Measurements from ENCODE around the gene ZNF107.
A peak's percentile ranks its signal among the peaks of the same experiment; 100 is the strongest.

ZNF107 gene

DNA sequence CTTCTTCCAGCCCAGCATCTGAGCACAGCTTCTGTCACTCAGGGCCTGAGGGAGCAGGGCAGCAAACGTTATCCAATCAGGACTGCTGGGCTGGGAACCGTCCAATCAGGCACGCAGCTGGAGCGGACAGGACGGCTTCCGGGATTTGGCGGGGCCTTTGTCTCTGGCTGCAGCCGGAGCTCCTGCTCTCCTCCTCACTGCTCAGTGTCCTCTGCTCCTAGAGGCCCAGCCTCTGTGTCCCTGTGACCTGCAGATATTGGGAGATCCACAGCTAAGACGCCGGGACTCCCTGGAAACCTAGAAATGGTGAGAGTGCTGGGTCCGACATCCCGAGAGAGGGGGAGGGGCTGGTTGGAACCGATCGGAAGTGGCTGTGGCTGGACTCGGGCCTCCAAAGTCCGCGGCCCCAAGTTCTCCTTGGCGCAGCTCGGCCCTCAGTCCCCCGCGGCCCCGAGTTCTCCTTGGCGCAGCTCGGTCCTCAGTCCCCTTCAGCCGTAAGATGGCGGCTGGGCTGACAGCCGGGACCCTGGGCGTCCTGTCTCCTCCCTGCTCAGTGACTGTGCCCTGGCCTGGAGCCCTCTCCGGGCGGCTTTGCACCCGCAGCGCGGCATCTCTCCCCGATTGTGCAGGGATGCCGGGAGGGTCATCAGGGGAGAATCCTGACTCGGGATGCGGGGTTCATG, at the start of gene ZNF107:
Gene ZNF107, plus strand, starts transcription at position 154 of the 683 bp plus-strand sequence. Its CDS starts 150 bp downstream, at position 304.
- peak; percentile 78 for DNase-seq

DNA sequence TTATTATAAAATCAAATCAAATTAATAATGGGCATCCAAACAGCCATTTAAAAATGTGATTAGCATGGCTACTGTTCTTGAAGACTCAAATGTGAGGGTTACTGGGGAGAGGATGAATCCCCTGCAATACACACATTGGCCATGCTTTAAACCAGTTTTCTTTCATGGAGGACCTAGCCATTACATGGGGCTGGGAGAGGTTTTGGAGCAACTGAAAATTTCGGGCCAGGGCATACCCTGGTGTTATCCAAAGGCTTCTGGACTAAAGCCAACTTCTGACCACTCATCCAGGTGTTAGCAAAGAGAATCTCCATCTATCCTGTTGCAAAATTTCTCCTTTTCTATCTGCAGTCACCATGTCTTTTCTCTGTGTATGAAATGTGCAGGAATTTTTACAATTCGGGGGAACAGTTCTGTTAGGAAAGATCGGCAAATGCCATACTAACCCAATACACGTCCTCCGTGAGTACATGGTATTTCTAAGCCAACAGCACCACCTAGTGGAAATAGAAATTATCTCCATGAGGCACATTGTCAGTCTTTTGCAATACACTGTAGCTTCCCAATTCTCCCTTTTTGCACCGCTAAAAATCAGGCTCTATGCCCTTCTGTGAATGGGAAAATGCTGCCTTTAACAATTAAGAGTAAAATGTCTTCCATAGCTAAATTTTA, 47.0 kb upstream of the ZNF107 start:
- peak; percentile 5 for DNase-seq

DNA sequence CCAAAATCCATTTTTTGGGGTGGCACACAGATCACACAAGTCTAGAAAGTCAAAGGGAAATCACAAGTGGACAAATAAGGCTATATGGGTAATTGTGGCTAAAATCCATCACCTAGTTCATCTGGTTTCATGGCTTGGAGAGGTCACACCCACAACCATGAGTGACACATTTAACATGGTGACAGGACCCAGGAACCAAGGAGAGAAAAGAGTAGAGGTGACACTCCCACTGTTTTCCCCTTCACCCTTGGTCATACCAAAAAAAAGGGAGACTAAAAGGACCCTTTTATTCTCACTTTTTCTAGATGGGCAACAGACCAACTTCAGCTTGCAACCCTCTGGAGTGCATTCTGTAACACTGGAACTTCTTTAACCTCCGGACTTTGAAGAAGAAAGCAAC, 46.2 kb upstream of the ZNF107 start:
- DNase-seq: no peak

DNA sequence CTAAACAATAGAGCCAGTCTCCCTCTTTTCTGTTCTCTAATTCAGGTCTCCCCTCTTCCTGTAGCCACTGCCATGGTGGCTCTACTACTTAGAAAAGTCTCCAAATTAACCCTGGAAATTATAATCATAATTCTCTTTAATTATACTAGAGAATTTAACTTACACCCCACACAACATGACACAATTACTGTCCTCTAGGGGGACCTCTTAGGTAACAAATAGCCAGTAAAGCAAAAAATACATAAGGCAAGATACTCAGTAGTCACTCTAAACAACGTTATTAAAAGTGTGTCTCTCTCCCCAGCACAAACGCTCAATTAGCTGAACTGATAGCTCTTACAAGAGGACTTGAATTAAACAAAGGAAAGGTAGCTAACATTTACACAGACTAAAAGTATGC, 44.3 kb upstream of the ZNF107 start:
- no peak for DNase-seq

DNA sequence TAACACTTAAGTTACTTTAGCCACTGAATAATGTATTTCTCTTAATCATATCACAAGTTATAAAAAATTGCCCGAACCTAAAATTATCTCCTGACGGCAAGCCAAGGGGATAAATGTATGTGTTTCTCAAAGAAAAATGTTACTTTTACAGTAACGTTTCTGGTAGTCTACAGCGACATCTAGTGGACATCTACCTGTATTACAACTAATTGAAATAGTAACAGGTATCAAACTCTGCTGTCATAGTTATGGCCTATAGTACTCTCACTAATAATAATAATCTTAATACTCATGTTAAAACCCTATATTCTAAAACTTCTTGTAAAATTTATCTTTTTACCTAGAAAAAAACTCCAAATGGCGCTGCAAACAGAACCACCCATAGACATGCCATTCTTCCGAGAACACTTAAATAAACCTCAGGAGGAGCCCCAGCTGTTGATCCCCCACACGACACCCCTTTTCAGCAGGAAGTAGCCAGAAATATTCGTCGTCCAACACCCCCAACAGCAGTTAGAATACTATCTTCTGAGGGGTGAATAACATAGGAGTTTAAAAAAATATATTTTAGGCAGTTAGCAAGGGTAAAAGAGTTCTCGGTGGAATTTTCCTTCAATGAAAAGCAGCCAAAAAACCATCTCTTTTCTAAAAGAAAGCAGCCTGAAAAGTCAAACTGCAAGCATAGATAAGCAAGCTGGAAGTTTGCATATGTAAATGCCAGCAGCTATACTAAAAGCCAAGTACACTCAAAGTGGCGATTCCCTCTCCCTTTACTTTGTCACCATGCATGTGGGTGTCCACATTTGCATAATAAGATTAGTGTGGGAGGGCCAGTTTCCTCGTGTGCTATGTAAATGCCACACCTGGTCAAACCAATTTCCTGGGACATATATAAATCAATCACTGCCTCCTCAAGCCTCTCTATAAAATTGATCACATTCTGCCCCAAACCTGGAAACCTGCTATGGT, 40.5 kb upstream of the ZNF107 start:
- no peak for DNase-seq

DNA sequence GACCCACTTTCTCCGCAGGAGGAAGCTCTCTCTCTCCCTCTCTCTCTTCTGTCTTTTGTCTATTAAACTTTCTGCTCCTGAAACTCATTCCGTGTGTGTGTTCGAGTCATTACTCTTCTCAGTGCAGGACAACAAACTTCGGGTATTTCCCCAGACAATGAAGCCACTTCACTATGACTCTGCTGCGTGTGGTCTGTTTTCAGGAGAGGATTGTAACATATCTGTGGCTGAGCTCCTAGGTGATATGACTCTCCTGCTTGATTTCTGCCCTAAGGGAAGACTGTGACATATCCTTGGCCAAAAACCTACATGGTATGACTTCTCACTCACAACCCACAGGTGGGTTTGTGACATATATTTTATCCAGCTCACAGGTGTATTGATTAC, 39.9 kb upstream of the ZNF107 start:
- DNase-seq: no peak

DNA sequence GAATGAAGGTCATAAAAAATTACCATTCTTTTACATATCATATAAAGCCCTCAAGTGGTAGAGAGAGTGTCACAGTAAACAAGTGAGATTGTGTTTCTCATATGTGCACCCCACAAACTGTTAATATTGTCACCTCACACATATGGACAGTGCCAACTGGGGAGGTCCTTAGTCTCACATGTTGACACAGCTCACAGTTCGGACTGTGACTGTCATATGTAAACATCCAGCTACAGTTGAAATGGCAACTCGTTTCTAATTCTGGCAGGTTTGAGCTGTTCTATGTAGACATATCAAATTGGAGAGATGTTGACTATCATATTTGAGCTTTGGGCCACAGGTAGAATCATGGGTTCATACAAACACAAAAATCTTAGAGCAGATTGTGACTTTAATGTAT, 39.4 kb upstream of the ZNF107 start:
- DNase-seq: no peak

DNA sequence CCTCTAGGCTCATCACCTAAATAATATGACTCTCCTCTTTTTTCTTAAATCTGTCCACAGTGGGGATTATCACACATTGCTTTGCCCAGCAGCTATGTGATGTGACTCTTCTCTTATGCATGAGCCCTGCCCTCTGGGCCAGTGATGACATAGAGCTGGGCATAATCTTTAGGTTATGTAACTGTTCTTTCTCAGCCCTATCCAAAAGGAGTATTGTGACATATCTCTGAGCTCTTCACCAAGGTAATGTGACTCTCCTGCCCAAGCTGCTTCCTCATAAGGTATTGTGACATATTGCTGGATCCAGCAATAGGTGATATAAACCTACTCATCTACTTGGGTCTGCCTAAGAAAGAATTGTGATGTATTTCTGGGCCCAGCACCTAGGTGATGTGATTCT, 37.7 kb upstream of the ZNF107 start:
- DNase-seq: no peak

DNA sequence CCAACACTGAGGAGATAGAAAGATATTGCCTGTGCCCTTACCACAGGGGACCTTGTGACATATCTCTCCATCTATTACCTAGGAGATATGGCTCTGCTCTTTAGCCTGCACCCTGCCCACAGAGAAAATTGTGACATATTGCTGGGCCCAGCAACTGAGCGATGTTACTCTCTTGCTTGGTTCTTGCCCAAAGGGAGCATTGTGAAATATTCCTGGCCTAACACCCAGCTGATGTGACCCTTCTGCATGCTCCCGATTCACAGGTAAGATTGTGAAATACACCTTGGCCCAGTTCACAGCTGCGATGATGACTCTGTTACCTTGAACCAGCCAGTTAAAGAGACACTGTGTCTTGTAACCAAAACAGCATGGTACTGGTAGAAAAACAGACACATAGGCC, 37.2 kb upstream of the ZNF107 start:
- no peak for DNase-seq

DNA sequence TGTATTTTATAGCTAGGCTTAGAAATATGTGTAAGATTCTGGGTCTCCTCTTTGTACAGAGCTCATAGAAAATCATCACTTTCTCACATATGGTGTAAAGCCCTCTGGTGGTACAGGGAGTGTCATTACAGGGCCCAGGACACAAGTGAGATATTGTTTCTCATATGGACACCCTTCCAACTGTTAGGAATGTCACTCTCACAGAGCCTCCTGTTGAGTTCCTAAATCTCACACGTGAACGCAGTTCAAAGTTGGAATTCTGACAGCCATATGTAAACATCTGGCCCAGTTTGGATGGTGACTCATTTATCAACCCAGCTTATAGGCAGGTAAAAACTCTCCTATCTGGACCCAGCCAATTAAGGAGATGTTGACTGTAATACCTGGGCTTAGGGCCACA, 35.4 kb upstream of the ZNF107 start:
- DNase-seq: no peak

DNA sequence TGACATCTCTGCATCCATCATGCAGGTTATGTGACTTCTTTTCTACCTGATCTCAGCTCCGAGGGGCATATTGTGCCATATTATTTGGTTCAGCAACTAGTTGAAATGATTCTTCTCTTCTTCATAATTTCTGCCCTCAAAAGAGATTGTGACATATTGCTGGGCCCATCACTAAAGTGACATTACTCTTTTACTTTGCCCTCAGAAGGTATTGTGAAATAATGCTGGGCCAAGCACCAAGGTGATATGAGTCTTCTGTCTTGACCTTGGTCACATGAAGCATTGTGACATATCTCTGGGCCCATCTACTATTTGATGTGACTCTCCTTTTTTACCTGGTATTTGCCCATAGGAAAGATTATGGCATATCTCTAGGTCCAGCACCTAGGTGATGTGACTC, 33.9 kb upstream of the ZNF107 start:
- DNase-seq: no peak

DNA sequence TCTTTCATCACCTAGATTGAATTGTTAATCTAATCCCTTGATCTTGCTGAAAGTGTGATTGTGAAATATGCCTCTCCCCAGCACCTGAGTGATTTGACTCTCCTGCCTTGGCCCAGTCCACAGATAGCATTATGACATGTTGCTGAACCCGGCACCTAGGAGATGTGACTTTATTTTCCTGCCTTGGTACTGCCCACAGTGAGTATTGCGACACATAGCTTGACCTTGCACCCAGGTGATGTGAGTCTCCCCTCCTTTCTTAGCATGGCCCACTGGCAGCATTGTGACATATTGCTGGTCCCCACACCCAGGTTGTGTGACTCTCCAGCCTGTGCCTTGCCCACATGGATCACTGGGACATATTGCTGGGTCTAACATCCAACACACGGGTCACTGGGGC, 32.5 kb upstream of the ZNF107 start:
- DNase-seq: no peak

DNA sequence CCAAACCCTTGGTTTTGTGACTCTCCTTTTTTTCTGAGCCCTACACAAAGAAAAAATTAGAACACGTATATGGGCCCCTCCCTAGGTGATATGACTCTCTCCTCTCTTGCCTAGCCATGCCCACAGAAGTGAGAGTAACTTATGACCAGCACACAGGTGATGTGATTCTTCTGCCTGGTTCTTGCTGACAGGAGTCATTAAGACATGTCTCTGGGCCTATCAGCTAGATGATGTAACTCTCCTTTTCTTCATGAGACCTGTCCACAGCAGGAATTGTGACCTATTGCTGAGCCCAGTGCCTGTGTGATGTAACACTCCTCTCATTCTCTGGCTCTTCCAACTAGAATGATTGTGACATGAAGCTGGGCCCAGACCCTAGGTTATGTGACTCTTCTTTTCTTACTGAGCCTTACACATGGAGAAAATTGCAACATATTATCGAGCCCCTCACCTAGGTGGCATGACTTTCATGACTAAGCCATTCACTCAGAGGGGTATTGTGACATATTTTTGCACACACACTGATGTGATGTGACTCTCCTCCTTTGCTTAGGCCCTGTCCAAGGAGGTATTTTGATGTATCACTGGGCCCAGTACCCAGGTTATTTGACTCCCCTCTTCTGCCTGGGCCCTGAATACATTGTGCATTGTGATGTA, 31.4 kb upstream of the ZNF107 start:
- DNase-seq: no peak

DNA sequence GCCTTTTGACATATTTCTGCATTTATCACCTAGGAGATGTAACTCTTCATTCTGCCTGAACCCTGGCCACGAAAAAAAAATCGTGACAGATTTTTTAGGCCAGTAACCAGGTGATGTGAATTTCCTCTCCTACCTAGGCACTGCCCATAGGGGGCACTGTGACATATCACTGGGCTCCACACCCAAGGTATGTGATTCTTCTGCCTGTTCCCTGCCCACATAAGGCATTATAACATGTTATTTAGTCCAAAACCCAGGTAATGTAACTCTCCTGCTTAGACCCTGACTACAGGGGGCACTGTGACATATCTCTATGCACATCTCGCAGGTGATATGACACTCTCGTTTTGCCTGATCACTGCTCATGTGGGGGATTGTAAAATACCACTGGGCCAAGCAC, 29.5 kb upstream of the ZNF107 start:
- no peak for DNase-seq

DNA sequence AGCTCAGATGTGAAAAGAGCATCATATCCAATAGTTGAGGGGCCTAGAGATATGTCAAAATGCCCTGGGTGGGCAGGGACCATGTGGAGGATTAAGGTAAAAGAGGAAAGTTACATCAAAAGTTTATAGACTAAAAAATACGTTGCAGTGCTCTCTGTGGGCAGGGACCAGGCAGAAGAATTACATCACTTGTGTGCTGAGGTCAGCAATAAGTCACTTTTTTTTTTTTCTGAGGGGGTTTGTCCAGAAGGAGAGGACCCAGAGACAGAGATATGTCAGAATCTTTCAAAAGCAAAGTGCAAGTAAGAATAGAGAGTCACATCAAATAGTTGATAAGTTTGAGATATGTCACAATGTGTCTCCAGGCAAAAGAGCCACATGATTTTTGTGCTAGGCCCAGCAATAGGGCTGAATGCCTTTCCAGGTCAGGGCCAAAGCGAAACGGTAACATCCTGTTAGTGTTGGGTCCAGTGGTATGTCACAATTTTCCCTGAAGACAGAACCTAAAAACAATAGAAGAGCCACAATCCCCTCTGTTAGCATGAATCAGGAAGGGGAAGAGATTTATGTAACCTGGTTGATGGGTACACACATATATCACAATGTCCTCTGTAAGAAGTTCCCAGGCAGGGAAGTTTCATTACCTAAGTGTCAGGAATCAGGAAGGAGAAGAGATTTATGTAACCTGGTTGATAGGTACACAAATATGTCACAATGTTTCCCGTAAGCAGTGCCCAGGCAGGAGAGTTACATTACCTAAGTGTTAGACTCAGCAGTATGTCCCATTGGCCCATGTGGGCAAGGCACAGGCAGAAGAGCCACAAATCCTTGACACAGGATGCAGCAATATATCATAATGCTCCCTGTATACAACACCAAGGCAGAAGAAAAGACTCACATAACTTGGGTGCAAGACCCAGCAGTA, 28.1 kb upstream of the ZNF107 start:
- no peak for DNase-seq

DNA sequence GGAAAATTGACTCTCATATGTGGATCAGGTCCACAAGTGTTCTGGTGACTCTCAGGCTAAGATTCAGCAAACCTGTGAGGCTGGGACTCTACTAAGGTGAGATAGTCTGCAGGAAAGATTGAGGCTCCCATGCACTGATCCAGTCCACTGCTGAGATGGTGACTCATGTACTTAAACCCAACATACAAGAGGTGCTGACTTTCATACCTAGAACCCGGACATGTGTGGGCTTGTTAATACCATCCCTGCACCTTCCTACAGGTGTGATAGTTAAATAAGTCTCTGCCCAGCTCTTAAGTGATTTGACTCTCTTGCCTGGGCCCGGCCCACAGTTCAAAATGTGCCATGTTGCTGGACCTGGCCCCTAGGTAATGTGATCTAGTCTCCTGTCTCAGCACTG, 27.1 kb upstream of the ZNF107 start:
- no peak for DNase-seq

DNA sequence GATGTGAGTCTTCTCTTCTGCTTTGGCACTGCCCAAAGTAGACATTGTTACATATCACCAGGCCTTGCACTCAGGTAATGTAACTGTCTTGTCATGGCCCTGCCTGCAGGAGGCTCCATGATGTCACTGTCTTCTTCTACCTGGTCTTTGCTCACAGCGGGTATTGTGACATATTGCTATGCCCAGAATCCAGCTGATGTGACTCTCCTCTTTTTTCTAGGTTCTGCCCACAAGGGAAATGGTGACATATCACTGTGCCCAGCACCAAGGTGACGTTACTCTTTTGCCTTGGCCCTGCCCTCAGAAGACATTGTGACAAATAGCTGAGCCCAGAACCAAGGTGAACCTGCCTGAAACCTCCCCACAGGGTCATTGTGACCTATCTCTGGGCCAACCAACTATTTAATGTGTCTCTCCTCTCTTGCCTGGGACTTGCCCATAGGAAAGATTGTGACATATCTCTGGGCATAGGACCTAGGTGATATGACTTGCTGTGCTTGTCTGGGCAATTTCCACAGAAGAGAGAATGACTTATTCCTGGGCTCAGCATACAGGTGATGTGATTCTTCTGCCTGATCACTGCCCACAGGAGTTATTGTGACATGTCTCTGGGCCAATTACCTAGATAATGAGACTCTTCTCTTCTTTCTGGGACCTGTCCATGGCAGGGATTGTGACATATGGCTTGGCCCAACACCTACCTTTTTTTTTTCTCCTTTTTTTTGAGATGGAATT, 26.5 kb upstream of the ZNF107 start:
- DNase-seq: no peak

DNA sequence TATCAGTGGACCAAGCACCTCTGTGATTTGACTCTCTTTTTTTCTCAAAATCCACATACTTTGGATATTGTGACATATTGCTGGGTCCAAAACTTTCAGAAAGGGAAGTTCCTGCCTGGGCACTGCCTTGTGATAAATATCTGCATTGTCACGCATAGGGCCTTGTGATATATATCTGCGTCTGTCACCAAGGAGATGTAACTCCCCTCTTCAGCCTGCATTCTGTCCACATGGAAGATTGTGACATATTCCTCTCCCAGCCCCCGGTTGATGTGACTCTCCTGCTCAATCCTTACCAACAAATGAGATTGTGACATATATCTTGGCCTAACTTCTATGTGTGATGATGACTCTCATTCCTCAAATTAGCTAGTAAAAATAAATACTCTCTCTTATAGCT, 25.4 kb upstream of the ZNF107 start:
- no peak for DNase-seq

DNA sequence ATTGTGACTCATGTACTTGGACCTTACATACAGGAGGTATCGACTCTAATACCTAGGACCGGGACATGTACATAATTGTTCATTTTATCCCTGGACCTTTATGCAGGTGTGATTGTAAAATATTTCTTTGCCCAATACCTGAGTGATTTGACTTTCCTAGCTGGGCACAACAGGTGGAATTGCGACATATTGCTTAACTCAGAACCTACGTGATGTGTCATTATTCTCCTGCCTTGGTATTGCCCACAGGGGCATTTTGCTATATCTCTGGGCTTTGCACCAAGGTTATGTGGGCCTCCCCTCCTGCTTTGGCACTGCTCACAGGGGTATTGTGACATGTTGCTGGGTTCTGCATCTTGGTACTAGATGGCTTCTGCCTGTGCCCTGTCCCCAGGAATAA, 23.9 kb upstream of the ZNF107 start:
- DNase-seq: no peak

DNA sequence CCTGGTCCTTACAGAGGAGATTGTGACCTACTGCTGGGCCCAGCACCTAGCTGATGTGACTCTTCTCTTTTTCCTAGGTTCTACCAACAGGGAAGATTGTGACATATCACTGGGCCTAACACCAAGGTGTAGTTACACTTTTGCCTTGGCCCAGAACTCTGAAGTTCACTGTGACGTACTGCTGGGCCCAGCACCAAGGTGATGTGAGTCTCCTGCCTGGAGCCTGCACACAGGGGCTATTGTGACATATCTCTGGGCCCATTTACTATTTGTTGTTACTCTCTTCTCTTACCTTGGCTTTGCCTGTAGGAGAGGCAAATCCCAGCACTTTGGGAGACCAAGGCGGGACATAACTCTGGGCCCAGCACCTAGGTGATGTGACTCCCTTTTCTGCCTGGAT, 23.1 kb upstream of the ZNF107 start:
- DNase-seq: no peak

DNA sequence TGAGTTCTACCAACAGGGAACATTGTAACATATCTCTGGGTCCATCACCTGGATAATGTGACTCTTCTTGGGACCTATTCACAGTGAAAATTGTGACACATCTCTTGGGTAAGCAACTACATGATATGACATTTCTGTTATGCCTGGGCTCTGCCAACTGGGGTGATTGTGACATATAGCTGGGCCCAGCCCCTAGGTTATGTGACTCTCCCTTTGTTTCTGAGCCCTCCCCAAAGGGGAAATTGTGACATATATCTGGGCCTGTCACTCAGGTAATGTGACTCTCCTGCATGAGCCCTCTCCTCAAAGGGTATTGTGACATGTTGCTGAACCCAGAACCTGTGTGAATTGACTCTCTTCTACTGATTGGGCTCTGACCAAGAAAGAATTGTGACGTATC, 22.4 kb upstream of the ZNF107 start:
- DNase-seq: no peak

Measured in NCI-H510A treated with DMSO at 0.1 percent for 48 hours (cell line).